DMS79 (cell line): Measurements from ENCODE around the gene SLC66A2.
"Not testable (repeated sequence)": the region's sequence is repeated elsewhere in the genome, so short reads cannot be mapped to it uniquely, and the experiment has no call there.

Source experiments
- DNase-seq: peaks from one replicate; lab custom pipeline; 2025; lab: John Stamatoyannopoulos, UW

The SLC66A2 gene

DNA sequence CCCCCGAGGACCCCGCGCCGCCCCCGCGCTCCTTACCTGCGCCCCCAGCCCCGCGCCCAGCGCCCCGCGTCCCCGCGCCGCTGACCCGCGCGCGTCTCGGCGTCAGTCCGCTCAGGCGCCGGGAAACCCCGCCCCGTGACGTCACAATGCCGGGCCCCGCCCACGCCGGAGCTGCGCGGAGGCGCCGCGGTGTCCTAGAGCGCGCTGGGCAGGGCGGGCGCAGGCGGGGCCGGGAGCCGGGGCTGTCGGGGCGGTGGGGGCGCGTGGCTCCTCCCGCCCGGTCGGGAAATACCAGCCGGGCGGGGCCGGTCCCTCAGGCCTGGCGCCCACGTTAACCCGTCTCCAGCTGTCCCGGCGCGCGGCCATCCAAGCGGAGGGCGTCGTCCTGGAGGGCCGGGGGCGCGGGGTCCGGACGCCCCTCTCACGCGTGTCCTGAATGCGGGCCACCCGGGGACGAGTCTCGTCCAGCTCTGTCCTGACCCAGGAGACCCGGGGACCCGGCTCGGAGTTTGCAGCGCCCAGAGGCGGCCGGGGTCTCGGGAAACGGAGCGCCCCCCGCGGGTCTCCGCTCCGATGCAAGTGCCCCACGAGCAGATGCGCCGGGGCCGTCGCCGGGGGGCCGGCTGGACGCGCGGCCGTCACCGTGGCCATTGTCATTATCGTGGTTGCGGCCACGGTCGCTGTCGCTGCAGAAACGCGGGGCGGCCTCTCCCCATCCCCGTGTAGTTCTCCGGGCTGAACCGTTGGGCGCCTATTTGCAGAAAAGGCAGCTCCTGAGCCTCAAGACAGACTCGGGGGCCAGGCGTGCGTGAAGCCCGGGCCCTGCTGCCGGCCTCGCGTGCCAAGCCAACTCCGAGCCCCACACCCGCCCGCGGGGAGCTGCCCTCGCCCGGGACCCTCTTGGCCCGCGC, at the start of gene SLC66A2:
Gene SLC66A2 (minus strand): TSS at position 109 of the 911 bp plus-strand sequence. CDS start 727 bp downstream, outside the sequence.
- DNase-seq: peak; percentile 24

DNA sequence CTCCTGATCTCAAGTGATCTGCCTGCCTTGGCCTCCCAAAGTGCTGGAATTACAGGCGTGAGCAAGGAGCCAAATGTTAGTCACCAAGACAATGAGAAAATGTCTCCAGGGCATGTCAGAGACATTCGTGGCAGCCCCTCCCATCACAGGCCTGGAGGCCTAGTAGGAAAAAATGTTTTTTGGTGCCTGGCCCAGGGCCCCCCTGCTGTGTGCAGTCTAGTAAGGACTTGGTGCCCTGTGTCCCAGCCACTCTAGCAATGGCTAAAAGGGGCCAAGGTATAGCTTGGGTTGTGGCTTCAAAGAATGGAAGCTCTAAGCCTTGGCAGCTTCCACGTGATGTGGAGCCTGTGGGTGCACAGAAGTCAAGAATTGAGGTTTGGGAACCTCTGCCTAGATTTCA, 49.4 kb upstream of the SLC66A2 start:
- no peak for DNase-seq

DNA sequence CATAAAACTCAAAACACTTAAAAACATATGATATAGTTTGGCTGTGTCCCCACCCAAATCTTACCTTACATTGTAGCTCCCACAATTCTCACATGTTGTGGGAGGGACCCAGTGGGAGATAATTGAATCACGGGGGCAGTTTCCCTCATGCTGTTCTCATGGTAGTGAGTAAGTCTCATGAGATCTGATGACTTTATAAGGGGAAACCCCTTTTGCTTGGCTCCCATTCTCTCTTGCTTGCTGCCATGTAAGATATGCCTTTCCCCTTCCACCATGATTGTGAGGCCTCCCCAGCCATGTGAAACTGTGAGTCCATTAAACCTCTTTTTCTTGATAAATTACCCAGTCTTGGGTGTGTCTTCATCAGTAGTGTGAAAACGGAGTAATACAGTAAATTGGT, 48.2 kb upstream of the SLC66A2 start:
- not testable (repeated sequence) for DNase-seq

DNA sequence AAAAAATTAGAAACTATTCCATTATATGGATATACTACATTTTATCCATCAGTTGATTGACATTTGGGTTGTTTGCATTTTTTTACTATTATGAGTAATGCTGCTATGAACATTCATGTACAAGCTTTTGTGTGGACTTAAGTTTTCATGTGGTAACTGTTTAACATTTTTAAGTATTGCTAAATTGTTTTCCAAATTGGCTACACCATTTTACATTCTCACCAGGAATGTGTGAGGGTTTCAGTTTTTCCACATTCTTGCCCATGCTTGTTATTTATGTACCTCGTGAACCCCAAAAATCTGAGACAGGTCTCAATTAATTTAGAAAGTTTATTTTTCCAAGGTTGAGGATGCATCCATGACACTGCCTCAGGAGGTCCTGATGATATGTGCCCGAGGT, 40.0 kb upstream of the SLC66A2 start:
- DNase-seq: no peak

DNA sequence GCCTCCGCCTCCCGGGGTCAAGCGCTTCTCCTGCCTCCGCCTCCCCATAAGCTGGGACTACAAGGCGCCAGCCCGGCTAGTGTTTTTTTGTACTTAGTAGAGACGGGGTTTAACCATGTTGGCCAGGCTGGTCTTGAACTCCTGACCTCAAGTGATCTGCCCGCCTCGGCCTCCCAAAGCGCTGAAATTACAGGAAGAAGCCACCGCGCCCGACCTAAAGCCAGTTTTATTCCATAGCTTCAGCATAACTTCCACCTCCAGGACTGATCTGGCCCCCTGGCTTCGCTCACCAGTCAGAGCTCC, 37.7 kb upstream of the SLC66A2 start:
- DNase-seq: no peak

DNA sequence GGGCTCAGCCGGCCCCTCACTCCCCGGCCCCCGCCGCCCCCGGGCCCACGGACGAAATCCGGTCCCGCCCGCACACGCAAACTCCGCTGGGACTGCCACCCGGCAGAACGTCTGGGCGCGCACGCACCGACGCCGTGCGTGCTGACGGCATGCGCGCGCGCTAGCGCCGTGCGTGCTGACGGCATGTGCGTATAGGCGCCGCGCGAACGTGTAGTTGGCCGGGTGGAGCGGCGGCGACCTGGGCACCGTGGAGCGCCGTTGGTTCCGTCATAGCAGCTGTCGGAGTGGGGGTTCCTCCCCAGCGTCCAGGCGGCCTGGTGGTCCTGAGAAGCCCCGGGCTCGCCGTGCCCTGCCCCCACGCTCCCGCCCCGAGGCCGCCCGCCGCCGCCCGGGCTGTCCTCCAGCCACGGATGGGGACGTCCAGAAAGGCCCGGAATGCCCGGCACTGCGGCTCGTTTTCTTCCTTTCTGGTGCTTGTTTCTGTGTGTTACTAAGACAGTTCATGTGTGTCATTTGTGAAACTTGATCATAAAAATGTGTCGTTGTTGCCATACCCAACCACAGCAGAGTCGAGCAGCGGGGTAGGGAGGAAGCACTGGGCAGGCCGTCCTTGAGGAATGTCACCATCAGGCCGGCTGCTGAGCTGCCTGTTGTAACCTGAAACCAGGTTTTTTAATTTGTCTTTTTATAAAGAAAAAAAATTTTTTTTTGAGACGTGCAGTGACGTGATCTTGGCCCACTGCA, 37.2 kb upstream of the SLC66A2 start, which contains the start of gene TXNL4A:
Gene TXNL4A (minus strand): TSS at position 113 of the 744 bp plus-strand sequence. CDS start 171 bp downstream, outside the sequence.
- DNase-seq: peak; percentile 50

DNA sequence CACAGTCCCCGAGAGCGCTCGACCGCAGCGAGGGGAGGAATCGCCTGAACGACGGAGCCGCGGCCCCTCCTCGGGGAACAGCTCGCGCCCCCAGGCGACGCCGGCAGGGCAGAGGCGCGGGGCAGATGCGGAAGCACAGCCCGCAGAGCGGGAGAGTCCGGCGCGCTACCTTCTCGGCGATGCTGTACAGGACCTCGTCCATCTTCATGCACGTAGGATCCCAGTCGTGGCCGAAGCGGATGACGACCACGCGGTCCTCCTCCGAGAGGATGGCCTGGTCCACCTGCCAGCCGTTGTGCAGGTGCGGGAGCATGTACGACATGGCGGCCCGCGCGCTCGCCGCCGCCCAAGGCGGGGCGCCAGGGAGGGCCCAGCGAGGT, 36.6 kb upstream of the SLC66A2 start:
- no peak for DNase-seq

DNA sequence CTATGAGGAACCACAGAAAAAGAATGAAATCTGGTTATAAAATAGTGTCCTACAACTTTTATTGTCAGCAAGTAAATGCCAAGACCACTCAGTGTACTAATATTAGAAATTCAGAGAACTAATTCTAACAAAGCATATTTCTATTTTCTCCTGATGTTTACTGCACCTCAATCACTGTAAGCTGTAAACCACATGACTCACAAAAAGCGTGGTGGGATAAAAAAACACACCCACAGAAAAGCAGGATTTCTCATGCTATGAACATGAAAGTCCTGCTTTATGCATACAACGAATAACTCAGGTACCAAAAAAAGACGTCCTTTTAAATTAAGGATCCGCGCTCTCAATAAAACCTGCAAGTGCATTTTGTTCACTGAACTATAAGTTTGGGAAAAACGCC, 36.1 kb upstream of the SLC66A2 start:
- DNase-seq: no peak

DNA sequence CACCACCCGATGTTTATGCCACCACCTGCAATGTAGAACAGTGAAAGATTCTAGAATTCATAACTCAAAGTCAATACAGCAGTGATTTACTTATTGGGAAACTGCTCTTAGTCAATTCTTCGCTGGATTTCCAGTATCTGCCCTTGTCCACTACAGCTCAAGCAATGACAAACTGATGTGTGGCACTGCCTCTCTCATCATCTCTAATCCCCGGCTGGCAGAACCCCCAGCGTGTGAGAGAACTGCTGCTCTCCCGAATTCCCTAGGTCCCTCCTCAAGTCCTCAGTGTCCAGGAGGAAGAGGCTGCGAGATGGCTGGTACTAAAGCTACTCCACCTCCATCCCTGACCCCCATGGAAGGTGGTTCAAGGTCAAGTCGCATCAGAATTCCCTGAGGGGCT, 35.3 kb upstream of the SLC66A2 start:
- DNase-seq: no peak

DNA sequence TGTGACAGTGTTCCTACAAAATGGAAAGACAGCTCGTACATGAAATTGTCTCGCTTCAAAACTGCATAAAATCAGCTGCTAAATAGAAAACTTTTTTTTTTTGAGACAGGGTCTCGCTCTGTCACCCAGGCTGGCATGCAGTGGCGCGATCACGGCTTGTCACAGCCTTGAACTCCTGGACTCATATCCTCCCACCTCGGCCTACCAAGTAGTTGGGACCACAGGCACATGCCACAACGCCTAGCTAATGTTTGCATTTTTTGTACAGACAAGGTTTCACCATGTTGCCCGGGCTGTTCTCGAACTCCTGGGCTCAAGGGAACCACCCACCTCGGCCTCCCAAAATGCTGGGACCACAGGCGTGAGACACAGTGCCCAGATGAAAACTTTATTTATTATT, 33.7 kb upstream of the SLC66A2 start:
- DNase-seq: no peak

DNA sequence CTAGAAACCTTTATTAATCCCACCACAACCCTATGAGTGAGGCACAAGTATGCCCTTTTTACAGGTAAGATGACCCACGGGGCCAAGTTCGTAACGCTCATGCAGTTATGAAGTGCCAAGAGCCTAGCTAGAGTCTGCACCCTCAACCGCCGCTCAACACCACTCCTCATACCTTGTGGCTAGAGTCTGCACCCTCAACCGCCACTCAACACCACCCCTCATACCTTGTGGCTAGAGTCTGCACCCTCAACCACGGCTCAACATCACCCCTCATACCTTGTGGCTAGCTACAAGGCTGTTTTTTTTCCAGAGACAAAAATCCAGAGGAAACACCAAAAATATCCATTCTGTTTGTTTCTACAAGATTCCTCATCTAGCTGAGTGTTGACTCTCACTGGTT, 32.3 kb upstream of the SLC66A2 start:
- peak; percentile 46 for DNase-seq

DNA sequence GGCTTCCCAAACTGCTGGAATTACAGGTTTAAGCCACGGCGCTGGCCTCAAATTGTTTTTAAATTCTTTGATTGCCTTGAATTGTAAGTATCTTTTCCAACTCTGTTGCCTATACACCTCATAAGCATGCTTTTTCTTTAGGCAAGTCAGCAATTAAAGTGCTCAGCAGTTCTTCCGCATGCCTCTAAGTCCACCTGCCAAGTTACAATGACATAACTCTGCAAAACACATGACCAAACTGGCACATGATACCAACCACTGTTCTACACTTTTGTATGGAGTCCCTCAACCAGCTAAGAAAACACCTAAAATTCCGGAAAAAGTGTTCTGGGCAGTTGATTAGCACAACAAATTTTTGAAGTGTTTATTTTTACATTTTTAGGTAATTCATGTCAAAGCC, 31.8 kb upstream of the SLC66A2 start:
- DNase-seq: no peak

DNA sequence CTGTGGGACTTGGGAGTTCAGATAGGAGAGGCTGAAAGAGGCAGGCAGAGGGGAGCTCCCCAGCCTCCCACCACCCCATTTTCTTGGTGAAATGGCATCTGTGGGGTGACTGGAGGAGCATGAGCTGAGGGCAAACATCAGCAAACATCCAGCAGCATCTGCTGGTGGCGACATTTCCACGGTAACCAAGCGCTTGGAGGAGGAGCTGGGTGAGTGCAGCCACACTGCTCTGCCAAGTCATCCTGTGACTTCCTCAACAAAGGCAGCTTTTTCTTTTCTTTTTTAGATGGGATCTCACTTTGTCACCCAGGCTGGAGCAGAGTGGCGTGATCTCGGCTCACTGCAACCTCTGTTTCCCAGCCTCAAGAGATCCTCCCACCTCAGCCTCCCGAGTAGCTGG, 31.3 kb upstream of the SLC66A2 start:
- DNase-seq: no peak

DNA sequence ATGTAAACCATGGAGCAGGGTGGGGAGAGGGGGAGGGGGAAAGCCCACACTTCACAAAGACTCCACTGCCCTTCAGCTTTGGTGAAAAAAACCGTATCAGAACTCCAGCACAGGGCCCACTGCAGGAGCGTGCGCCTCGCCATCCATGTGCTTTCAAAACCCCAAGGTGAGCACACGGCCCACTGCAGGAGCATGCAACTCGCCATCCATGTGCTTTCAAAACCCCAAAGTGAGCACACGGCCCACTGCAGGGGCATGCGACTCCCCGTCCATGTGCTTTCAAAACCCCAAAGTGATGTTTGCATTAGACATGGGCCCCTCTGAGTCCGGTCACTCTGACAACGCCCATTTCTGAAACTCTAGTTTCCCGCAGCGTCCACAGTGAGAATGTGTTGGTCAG, 29.1 kb upstream of the SLC66A2 start:
- no peak for DNase-seq

DNA sequence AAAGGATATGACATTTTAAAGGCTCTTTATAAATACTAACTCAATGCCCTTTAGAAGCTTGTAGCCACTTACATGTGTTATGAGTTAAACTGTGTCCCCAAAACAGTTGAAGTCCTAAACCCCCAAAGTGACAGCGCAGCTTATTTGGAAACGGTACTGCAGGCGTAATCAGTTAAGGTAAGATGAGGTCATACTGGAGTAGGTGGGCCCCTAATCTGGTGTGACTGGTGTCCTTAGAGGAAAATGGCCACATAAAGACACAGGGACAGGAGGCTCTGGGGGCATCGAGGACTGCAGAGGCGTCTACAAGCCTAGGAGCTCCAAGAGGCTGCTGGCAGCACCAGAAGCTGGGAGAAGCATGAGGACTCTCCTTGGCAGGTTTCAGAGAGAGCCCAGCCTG, 28.4 kb upstream of the SLC66A2 start:
- DNase-seq: no peak

DNA sequence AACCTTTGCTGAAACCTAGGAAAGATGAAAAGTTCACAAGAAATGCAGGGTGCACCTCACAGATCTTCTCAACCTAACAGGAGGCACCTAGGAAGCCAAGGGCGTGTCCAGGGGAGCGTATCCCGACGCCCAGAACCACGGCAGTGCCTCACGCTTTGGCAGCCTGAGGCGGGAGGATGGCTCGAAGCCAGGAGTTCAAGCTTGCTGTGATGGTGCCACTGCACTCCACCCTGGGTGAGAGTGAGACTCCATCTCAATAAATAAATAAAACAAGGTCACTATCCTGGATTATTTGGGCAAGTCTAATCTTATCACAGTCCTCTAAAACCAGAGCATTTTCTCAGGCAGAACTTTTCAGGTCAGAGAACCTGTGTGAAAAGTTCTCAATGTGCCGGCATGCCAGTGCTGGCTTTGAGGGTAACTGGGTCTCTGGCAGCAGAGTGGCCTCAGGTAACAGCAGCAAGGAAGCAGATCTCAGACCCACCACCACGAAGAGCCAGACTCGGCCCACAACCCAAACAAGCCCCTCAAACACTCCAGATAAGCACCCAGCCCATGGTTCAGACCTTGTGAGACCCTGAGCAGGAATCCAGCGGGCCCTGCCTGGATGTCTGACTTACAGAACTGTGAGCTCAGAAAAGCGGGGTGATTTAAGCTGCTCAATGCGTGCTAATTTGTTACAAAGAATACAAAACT, 24.7 kb upstream of the SLC66A2 start:
- DNase-seq: no peak

DNA sequence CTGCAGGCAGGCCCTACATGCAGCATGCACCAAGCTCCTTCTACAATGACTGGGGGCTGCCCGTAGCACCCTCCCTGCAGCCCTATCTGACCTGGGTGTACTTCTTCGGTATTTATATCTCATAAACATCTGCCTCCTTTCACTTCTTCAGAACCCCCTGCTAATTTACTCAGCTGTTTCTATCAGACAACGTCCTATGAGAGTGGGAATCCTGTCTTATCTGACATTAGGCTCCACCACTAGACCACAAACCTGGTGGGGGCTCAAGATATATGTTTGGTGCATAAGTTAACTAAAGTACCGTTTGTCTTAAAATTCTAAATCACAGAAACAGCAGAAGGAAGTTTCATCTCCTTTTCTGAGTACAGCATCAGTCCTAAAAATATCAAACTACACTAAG, 23.6 kb upstream of the SLC66A2 start:
- DNase-seq: no peak

DNA sequence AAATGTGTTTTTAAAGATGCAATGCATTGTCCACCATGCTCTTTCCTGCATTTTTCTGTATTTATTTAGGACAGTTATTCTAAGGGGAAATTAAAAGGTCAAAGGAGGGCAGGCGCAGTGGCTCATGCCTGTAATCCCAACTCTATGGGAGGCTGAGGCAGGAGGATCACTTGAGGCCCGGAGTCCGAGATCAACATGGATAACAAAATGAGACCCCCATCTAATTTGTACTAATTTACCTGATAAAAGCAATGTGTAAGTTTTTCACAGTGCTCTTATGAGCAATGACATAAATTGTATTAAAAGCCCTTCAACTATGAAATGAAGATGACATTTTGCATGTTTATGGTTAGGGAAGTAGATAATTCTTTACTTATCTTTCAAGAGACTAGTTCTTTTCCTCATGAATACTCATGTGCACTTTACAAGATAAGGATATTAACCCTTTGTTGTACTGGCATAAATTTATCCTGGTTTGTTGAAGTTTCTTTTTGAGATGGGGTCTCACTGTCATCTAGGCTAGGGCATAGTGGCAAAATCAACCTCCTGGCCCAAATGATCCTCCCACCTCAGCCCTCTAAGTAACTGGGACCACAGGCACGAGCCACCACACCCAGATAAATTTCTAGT, 22.7 kb upstream of the SLC66A2 start:
- no peak for DNase-seq

DNA sequence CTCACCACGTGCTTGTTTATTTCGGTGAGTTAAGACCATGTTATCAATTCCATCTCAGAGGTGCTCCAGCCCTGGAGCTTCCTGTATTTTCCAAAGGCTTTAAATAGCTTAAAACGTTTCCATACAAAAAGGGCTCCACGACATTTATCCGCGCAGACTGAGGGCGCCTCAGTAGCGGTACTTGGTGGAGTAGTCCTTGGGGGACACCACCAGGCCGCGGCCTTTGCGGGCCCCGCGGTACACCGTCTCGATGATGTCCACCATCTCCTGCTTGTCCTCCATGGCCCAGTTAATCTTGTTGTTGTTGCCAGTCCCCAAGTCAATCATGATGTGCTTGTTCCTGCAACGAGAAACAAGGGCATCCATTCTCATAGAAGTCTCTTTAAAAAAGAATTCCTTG, 22.1 kb upstream of the SLC66A2 start:
- no peak for DNase-seq

DNA sequence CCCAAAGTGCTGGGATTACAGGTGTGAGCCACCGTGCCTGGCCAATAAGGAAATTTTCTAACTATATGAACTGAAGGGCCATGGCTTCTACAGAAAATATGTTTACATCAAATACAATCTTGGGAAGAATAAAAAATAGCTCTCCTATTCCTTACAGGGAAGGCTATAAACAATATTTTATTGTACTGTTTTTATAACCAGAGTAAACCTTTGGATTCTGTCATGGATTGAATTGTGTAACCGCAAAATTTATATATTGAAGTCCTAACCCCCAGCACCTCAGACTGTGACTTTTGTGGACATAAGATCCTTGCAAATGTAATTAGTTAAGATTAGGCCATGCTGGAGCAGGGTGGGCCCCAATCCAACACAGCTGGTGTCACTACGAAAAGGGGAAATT, 21.3 kb upstream of the SLC66A2 start:
- DNase-seq: no peak

DNA sequence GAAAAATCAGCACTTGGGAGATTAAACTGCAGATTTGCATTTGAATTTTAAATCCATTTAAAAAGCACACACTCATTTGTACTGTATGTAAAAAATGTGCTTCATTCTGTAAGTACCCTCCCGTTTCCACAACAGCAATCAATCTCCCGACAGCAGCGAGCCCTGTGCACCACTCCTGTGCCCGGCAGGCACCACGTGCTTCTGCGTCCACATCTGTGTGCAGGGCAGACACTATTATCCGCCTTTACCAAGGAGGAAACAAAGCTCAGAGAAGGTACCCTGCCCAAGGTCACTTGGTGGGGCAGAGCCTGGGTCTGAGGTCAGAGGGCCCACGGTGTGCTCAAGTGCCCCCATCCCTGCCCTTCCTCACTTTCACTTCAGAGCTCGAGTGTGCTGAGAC, 20.5 kb upstream of the SLC66A2 start:
- no peak for DNase-seq

DNA sequence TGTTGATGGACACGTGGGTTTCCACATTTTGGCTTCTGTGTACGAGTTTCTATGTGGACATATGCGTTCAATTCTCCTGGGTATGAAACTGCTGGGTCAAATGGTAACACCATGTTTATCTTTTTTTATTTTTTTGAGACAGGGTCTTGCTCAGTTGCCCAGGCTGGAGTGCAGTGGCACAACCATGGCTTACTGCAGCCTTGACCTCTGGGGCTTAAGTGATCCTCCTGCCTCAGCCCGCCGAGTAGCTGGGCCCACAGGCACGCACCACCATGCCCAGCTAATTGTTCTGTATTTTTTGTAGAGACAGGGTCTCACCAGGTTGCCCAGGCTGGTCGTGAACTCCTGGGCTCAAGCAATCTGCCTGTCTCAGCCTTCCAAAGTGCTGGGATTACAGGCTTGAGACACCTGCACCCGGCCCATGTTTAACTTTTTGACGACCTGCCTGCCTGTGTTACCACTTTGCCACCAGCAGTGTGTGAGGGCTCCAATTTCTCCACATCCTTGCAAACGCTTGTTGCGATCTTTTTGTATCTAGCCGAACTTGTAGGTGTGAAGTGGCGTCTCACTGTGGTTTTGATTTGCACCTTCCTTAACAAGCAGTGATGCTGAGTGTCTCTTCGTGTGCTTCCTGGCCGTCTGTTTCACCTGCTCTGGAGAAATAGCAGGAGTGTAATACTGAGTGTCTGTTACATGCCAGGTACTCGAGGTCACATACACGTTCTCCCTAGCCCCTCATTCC, 19.9 kb upstream of the SLC66A2 start:
- DNase-seq: no peak
